Activated CD4-positive, alpha-beta T cell treated with anti-CD3 and anti-CD28 coated beads, Interleukin-2, amount 50 U/mL, for 4 hours (primary cell): ENCODE measurements around the gene SEPSECS.

Source experiments
- DNase-seq, 2 experiments: peaks; one replicate each; pipeline ENCODE4 v3.0.0-alpha.2; 2020

The SEPSECS gene

DNA sequence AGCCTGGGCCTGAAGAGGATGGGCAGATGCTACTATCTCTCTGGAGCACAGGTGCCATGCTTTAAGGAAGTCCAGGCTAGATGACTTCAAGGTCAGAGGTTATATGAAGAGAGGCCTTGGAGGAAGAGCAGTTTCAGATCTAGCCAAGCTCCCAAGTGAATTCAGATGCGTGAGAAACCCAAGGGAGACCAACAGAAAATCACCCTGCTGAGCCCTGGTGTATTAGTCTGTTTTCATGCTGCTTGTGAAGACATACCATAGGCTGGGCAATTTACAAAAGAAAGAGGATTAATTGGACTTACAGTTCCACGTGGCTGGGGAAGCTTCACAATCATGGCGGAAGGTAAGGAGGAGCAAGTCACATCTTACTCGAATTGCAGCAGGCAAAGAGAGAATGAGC is 81.7 kb downstream of the SEPSECS start:
- DNase-seq: no peak

DNA sequence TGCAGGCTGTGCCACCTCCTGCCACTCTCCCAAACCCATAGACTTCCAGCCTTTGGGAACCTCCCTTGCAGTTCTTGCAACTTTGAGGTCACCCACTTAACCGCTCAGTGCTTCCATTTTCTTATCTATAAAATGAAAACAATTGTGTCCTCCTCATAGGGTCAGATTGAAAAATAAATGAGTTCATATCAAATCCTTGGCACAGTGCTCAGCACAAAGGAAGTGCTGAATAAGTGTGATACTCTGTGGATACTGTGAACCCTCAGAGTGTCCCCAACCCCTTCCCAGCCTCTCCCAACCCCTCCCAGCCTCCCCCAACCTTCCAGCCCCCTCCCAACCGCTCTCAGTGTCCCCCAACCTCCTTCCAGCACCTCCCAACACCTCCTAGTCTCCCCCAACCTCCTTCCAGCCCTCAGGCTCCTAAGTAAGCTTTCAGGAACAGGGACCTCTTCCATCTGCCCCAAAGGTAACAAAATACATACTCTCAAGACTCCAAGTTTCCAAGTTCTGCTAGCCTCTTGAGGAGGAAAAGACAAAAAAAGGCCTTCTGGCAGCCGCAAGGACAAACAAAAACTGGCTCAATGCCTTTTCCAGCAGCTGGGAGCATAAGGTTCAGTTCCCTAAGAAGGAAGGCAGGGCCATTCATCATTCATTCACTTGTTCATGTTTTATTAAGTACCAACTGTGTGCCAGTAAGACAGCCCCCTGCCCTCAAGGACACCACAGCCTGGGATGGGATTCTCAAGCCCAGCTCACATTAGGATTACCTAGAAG is 83.4 kb downstream of the SEPSECS start:
- no peak for DNase-seq

- no peak for DNase-seq
Observed at GRCh38 chr4:25075851-25076250, 84.4 kb downstream of the SEPSECS start.

DNA sequence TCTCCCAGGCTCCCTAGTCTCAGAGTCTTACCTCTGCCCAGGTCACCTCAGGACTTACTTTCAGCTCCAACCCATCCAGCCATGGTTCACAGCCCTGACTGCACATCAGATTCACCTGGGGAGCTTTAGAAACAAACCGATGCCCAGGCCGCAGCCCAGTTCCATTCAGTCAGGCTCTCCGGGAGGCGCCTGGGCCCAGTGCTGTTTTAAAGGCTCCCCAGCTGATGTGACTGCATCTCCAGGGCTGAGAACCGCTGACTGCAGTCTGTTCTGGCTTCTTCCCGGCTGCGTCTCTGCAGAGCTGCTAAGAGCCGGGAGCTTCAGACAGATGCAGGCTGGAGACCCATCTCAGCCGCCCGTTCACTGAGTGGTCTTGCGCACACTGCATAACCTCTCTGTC is 85.1 kb downstream of the SEPSECS start:
- no peak for DNase-seq

GRCh38 chr4:25070545-25070944 is 89.7 kb downstream of the SEPSECS start:
- DNase-seq: no peak
